Liver (tissue), 9 donors: ENCODE measurements around the gene C12orf57. TPM values are rescaled to one million over a fixed set of nuclear protein-coding genes. Genes with fewer than 3 reads are reported as not detected.

Experiments used
- DNase-seq: peaks from one replicate; pipeline ENCODE4 v3.0.0-alpha.2; 2017; ENCODE audit warnings: low spot score
- H3K27ac ChIP-seq, 2 donors: one replicate each; pipeline ENCODE4 v1.7.0; 2013; ENCODE audit warnings: inconsistent platforms in 2 of 2, low read length in 2 of 2, control low read depth in 1 of 2, low read depth in 1 of 2, mild to moderate bottlenecking in 1 of 2
- H3K27me3 ChIP-seq, 4 donors: one replicate each; pipeline versions ENCODE4 v1.6.1 to v1.7.0; 2013; ENCODE audit warnings: low read length in 3 of 4, inconsistent platforms in 1 of 4, mild to moderate bottlenecking in 1 of 4, moderate library complexity in 1 of 4; ENCODE audit not compliant: control insufficient read depth in 4 of 4, insufficient read depth in 4 of 4
- H3K36me3 ChIP-seq, 4 donors: one replicate each; pipeline versions ENCODE4 v1.6.1 to v1.7.0; 2013; ENCODE audit warnings: low read length in 3 of 4, mild to moderate bottlenecking in 3 of 4, low read depth in 1 of 4, moderate library complexity in 1 of 4; ENCODE audit not compliant: control insufficient read depth in 4 of 4, insufficient read depth in 3 of 4
- H3K4me1 ChIP-seq, 4 donors: one replicate each; pipeline versions ENCODE4 v1.6.1 to v1.7.0; 2013; ENCODE audit warnings: low read length in 3 of 4, mild to moderate bottlenecking in 3 of 4, moderate library complexity in 1 of 4; ENCODE audit not compliant: control insufficient read depth in 4 of 4, insufficient read depth in 4 of 4
- H3K4me3 ChIP-seq, 3 donors: one replicate each; pipeline versions ENCODE4 v1.6.1 to v1.7.0; 2013; ENCODE audit warnings: low read length in 3 of 3, control low read depth in 1 of 3, low read depth in 1 of 3, mild to moderate bottlenecking in 1 of 3
- H3K9ac ChIP-seq, 2 donors: one replicate each; pipeline ENCODE4 v1.7.0; 2013; ENCODE audit warnings: low read length in 2 of 2, mild to moderate bottlenecking in 2 of 2, moderate library complexity in 2 of 2, control low read depth in 1 of 2, low read depth in 1 of 2
- H3K9me3 ChIP-seq, 4 donors: one replicate each; pipeline versions ENCODE4 v1.6.1 to v1.7.0; 2013; ENCODE audit warnings: low read length in 3 of 4; ENCODE audit not compliant: control insufficient read depth in 4 of 4
- EGR1 ChIP-seq, 2 donors: IDR thresholded peaks; 2 replicates each; pipeline ENCODE4 v1.6.1; 2016 to 2018; ENCODE audit warnings: antibody characterized with exemption in 2 of 2, low read depth in 2 of 2
- FOXA1 ChIP-seq: IDR thresholded peaks from 2 replicates; pipeline ENCODE4 v1.6.1; 2016; ENCODE audit warnings: antibody characterized with exemption
- FOXA2 ChIP-seq: IDR thresholded peaks from 2 replicates; pipeline ENCODE4 v1.6.1; 2016; ENCODE audit warnings: antibody characterized with exemption
- GABPA ChIP-seq, 2 donors: IDR thresholded peaks in 1 of 2; conservative IDR thresholded peaks in 1 of 2; 2 replicates each; pipeline ENCODE4 v1.6.1; 2016; ENCODE audit warnings: antibody characterized with exemption in 2 of 2, mild to moderate bottlenecking in 1 of 2, moderate library complexity in 1 of 2
- HNF4A ChIP-seq, 2 donors: conservative IDR thresholded peaks; 2 replicates each; pipeline ENCODE4 v1.6.1; 2016; ENCODE audit warnings: antibody characterized with exemption in 2 of 2, mild to moderate bottlenecking in 2 of 2
- HNF4G ChIP-seq: IDR thresholded peaks from 2 replicates; pipeline ENCODE4 v1.6.1; 2016; ENCODE audit warnings: antibody characterized with exemption
- JUND ChIP-seq, 2 donors: IDR thresholded peaks; 2 replicates each; pipeline ENCODE4 v1.6.1; 2016; ENCODE audit warnings: antibody characterized with exemption in 2 of 2
- NR2F2 ChIP-seq: IDR thresholded peaks from 2 replicates; pipeline ENCODE4 v1.6.1; 2016; ENCODE audit warnings: antibody characterized with exemption
- RAD21 ChIP-seq, 2 donors: IDR thresholded peaks; 2 replicates each; pipeline ENCODE4 v1.6.1; 2016; ENCODE audit warnings: antibody characterized with exemption in 2 of 2, mild to moderate bottlenecking in 2 of 2
- REST ChIP-seq: IDR thresholded peaks from 2 replicates; pipeline ENCODE4 v1.6.1; 2016; ENCODE audit warnings: antibody characterized with exemption, mild to moderate bottlenecking
- RXRA ChIP-seq, 2 donors: IDR thresholded peaks; 2 replicates each; pipeline ENCODE4 v1.6.1; 2017 to 2018; ENCODE audit warnings: antibody characterized with exemption in 2 of 2, mild to moderate bottlenecking in 1 of 2
- SP1 ChIP-seq: IDR thresholded peaks from 2 replicates; pipeline ENCODE4 v1.6.1; 2018; ENCODE audit warnings: antibody characterized with exemption, mild to moderate bottlenecking
- TAF1 ChIP-seq: conservative IDR thresholded peaks from 2 replicates; pipeline ENCODE4 v1.6.1; 2016; ENCODE audit warnings: antibody characterized with exemption, mild to moderate bottlenecking
- YY1 ChIP-seq: IDR thresholded peaks from 2 replicates; pipeline ENCODE4 v1.6.1; 2016; ENCODE audit warnings: antibody characterized with exemption, mild to moderate bottlenecking
- WGBS: extraction: QIAGEN DNeasy Blood & Tissue Kit; methylation state at CpG from one replicate; pipeline ENCODE4 v1.1.7; 2013; 5-methylcytosine and 5-hydroxymethylcytosine counted together
- polyA plus RNA-seq, 2 donors: library from polyadenylated mRNA; stranded (reverse) in 1 of 2; unstranded in 1 of 2; fragments of 200-250 nt in 1 of 2; fragments of >200 nt in 1 of 2; fragmentation: Nextera tagmentation in 1 of 2; extraction: Ambion mirVana in 1 of 2; gene quantifications; one replicate each; pipeline versions ENCODE4 v1.2.1 to v1.2.3, GENCODE V29; 2013 to 2015
- total RNA-seq, 2 donors: library from RNA; depleted of rRNA; stranded (reverse); fragments of >200 nt; gene quantifications; one replicate each; pipeline ENCODE4 v1.2.3, GENCODE V29; 2014
- TF ChIP-seq, protein P1 (sequence below): IDR thresholded peaks from 2 replicates; pipeline ENCODE4 v1.6.1; 2016; ENCODE audit warnings: antibody characterized with exemption
- TF ChIP-seq, protein P2 (sequence below): IDR thresholded peaks from 2 replicates; pipeline ENCODE4 v1.6.1; 2016; ENCODE audit warnings: antibody characterized with exemption
- TF ChIP-seq, protein P3 (sequence below): IDR thresholded peaks from 2 replicates; pipeline ENCODE4 v1.6.1; 2016; ENCODE audit warnings: antibody characterized with exemption
- TF ChIP-seq, protein P4 (sequence below): fragments of 150-350 bp; IDR thresholded peaks from 2 replicates; pipeline ENCODE4 v1.5.1; 2017; ENCODE audit warnings: improper control_type of control experiment, low read depth, low read length; ENCODE audit not compliant: missing input control
- donor health status: healthy.
- donor health status: healthy.
- donor health status: healthy.
- donor health status: healthy.
- donor health status: healthy.

The C12orf57 gene
- total and polyA plus RNA-seq, 4 donors = 49.2 to 193 (median 65.7) TPM

GRCh38 chr12:6963791-6964413 is 20.1 kb downstream of the C12orf57 start:
- no peak for TF ChIP-seq FOXA2
- no peak for TF ChIP-seq SP1
- no peak for TF ChIP-seq RXRA (IDR thresholded peaks at IDR 0.05)
- no peak for TF ChIP-seq YY1
- TF ChIP-seq EGR1 (IDR thresholded peaks at IDR 0.05; ENCODE audit: low read depth in 2 of 2) = no peak
- TF ChIP-seq REST = no peak
- TF ChIP-seq HNF4A (conservative IDR thresholded peaks at IDR 0.05) = no peak
- no peak for TF ChIP-seq TAF1
- TF ChIP-seq, protein P1, sequence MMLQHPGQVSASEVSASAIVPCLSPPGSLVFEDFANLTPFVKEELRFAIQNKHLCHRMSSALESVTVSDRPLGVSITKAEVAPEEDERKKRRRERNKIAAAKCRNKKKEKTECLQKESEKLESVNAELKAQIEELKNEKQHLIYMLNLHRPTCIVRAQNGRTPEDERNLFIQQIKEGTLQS = no peak
- TF ChIP-seq JUND (IDR thresholded peaks at IDR 0.05) = no peak
- TF ChIP-seq FOXA1 = no peak
- no peak for TF ChIP-seq RAD21 (IDR thresholded peaks at IDR 0.05)
- no peak for TF ChIP-seq GABPA (IDR thresholded peaks at IDR 0.05 in 1 of 2, conservative IDR thresholded peaks at IDR 0.05 in 1 of 2)
- TF ChIP-seq NR2F2 = no peak
- TF ChIP-seq HNF4G = no peak
- TF ChIP-seq, protein P2, sequence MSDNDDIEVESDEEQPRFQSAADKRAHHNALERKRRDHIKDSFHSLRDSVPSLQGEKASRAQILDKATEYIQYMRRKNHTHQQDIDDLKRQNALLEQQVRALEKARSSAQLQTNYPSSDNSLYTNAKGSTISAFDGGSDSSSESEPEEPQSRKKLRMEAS = no peak
- TF ChIP-seq, protein P3, sequence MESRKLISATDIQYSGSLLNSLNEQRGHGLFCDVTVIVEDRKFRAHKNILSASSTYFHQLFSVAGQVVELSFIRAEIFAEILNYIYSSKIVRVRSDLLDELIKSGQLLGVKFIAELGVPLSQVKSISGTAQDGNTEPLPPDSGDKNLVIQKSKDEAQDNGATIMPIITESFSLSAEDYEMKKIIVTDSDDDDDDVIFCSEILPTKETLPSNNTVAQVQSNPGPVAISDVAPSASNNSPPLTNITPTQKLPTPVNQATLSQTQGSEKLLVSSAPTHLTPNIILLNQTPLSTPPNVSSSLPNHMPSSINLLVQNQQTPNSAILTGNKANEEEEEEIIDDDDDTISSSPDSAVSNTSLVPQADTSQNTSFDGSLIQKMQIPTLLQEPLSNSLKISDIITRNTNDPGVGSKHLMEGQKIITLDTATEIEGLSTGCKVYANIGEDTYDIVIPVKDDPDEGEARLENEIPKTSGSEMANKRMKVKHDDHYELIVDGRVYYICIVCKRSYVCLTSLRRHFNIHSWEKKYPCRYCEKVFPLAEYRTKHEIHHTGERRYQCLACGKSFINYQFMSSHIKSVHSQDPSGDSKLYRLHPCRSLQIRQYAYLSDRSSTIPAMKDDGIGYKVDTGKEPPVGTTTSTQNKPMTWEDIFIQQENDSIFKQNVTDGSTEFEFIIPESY = no peak
- TF ChIP-seq, protein P4, sequence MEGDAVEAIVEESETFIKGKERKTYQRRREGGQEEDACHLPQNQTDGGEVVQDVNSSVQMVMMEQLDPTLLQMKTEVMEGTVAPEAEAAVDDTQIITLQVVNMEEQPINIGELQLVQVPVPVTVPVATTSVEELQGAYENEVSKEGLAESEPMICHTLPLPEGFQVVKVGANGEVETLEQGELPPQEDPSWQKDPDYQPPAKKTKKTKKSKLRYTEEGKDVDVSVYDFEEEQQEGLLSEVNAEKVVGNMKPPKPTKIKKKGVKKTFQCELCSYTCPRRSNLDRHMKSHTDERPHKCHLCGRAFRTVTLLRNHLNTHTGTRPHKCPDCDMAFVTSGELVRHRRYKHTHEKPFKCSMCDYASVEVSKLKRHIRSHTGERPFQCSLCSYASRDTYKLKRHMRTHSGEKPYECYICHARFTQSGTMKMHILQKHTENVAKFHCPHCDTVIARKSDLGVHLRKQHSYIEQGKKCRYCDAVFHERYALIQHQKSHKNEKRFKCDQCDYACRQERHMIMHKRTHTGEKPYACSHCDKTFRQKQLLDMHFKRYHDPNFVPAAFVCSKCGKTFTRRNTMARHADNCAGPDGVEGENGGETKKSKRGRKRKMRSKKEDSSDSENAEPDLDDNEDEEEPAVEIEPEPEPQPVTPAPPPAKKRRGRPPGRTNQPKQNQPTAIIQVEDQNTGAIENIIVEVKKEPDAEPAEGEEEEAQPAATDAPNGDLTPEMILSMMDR = no peak
- Histone ChIP-seq H3K36me3 (peaks cover 13 to 34% (median 28%) of the 10 kb centered on the region in 4 donors), H3K27me3 (no peaks in the 10 kb centered on the region), H3K27ac (no peak overlapping the region), H3K4me3 (no peak overlapping the region), H3K4me1 (peaks cover 8 to 44% (median 22%) of the 10 kb centered on the region in 4 donors), H3K9ac (no peak overlapping the region), H3K9me3 (no peaks in the 10 kb centered on the region)
- WGBS = 69% methylated on average over 17 of the region's 17 CpGs
- no peak for DNase-seq
